GM19468 (cell line): ENCODE measurements around the gene DDIT4L.
"Not testable (repeated sequence)": the region's sequence is repeated elsewhere in the genome, so short reads cannot be mapped to it uniquely, and the experiment has no call there.

Experiments
- ATAC-seq: cut with Tn5 transposase; IDR thresholded peaks from one replicate; pipeline ENCODE4 v1.9.1; 2021; ENCODE audit warnings: mild to moderate bottlenecking, moderate library complexity, moderate number of reproducible peaks; ENCODE audit not compliant: unreplicated experiment; ENCODE audit errors: extremely low read depth

The DDIT4L gene

GRCh38 chr4:100168521-100168920 lies 21.7 kb downstream of the DDIT4L start:
- no peak for ATAC-seq

- no peak for ATAC-seq
Measured at GRCh38 chr4:100166297-100167039, 23.8 kb downstream of the DDIT4L start.

DNA sequence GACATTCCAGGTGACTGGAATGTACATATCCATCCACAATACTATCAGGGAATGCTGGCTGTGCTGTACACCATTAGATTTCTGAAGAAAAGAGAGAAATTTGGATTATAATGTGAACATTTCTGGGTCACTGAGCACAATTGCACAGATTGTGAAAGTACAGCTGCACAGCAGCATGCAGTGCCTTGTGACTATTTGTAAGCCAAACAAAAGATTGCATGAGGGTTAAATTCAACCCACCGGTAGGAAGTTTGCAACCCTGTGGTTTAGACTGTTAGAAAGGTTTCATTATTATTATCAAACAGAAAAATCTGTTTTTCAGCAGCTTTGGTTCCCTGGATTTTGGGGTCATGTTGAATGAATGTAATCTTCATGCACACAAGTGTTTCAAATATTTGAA lies 24.5 kb downstream of the DDIT4L start:
- ATAC-seq = no peak

- no peak for ATAC-seq
Measured at GRCh38 chr4:100164808-100165760, 25.2 kb downstream of the DDIT4L start.

GRCh38 chr4:100162027-100162685 lies 28.1 kb downstream of the DDIT4L start:
- peak; percentile 17 for ATAC-seq

GRCh38 chr4:100149190-100149589 lies 41.1 kb downstream of the DDIT4L start:
- ATAC-seq = no peak

DNA sequence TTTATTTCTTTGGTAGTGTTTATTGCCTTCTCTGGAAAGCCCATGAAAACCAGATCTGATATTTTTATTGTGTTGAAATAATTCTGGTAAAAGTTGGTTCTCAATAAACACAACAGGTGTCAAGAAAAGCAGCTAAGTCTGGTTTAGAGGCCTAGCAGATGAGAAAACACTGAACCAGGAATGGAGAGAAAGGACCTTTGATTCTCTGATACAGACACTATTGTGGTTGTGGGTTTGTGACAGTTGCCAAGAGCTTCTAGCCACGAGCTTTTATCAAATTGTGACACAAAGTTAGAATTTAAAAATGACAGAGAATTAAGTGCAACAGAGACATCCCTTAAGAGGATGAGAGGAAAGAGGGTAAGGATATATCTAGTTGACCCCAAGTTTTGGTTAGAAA lies 42.6 kb downstream of the DDIT4L start:
- no peak for ATAC-seq

DNA sequence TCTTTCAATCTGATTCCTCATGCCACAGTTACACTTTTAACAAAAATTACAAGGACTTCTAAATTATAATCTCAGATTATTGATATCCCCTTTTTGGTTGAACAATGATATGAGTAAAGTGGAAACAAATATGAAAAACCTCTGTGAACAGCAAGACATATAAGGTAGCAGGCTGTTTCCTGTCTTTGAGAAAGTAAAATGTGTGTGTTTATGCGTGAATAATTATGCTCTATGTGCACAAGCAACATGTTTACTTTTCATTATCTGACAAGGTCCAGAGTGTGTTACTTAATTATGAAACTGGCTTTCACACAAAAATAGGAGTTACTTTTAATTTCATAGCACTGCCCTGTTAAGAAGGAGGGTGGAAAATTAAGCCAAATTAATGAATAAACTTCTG lies 43.1 kb downstream of the DDIT4L start:
- no peak for ATAC-seq

DNA sequence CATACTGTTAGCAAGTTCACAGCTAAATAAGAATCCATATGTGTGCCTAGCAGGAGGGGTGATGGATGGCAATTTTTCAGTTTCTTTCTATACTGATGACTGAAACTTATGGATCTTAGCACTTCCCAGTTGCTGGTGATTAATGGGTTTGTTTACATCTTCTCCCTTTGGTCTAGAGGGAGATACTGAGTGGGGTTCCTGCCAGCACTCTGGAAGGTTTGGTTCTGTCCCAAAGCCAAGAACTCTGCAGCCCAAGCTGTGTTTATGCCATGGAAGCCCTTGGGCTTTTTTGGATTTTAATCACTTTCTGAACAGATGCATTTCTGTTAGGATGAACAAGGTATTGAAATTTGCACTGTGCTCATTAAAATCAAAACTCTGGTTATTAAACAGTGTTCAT lies 43.5 kb downstream of the DDIT4L start:
- ATAC-seq = no peak

DNA sequence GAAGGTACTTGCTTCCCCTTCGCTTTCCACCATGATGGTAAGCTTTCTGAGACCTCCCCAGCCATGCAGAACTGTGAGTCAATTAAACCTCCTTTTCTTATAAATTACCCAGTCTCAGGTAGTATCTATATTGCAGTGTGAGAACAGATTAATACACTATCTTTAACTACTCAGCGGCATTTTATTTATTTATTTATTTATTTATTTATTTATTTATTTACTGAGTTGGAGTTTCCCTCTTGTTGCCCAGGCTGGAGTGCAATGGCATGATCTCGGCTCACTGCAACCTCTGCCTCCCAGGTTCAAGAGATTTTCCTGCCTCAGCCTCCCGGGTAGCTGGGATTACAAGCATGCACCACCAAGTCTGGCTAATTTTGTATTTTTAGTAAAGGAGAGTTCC lies 52.9 kb downstream of the DDIT4L start:
- ATAC-seq = not testable (repeated sequence)
